ENCODE data around the gene FIP1L1.

The FIP1L1 gene

GRCh38 chr4:53490965-53491622, 113.7 kb downstream of the FIP1L1 start:
- H3K4me3 ChIP-seq (ENCODE audit: low read length), result no peak overlapping the region
- no peaks in the 10 kb centered on the region for H3K36me3 ChIP-seq (ENCODE audit: insufficient read depth, low read depth, low read length)
- H3K9me3 ChIP-seq (ENCODE audit: insufficient read depth, low read depth, low read length), result no peaks in the 10 kb centered on the region
- H3K4me1 ChIP-seq (ENCODE audit: insufficient read depth, low read length), result peaks cover 8% of the 10 kb centered on the region; the same call in 1 of the 2 replicates
- H3K9ac ChIP-seq (ENCODE audit: low read depth, low read length), result no peak overlapping the region
- H3K27me3 ChIP-seq (ENCODE audit: insufficient read depth, low read length), result no peaks in the 10 kb centered on the region
- no peak overlapping the region for H3K27ac ChIP-seq (ENCODE audit: low read length)

DNA sequence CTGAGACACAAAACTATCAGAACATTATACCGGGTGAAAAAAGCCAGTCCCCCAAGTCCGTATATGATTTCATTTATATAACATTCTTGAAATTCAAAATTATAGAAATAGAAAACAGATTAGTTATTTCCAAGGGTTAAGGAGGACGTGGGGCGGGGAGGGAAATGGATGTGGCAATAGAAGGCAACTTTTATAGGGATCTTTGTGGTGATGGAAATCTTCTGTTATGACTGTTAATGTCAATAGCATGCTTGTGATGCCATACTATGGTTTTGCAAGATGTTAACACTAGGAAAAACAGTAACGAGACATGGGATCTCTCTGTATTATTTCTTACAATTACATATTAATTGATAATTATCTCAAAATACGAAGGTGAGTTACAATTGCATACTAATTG, 117.4 kb downstream of the FIP1L1 start:
- H3K4me3 ChIP-seq (ENCODE audit: low read length), result no peak overlapping the region
- no peak overlapping the region for H3K27ac ChIP-seq (ENCODE audit: low read length)

DNA sequence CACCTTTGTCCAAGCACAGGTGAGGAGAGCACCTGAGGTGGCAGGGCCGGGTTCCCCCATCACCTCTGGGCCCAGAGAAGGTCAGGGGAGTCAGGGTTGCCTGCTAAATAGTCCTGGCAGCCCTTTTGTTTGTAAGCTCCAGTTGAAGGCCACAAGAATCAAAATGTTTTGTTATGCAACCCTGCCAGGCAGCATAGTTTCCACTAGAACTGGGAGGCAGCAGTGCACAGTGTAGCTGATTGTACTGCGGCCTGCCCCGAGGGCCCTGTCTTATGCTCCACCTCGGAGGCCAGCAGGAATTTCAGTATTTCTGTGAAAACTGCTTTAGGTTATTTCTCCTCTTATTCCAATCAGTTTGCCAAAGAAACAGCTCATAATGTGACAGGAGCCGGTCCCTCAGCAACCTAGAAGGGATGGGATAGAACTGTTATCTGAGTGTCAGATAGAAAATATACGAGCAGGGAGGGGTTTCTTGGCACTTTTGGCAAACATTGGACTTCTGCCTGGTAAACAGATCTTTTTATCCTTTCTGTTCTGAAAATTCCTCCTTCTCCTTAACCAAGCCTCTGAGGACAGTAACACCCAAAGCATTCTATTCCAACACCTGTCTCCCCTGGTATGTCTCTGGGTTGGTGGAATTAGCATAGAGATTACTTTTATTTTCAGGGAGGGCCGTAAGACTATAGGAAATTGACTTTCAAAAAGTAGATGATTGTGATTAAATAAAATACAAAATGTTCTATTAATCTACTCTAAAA, 120.2 kb downstream of the FIP1L1 start:
- Histone ChIP-seq H3K4me1 (ENCODE audit: insufficient read depth, low read length) (peaks cover 4% of the 10 kb centered on the region; the same call in 1 of the 2 replicates), H3K27ac (ENCODE audit: low read length) (no peak overlapping the region), H3K9me3 (ENCODE audit: insufficient read depth, low read depth, low read length) (no peaks in the 10 kb centered on the region), H3K27me3 (ENCODE audit: insufficient read depth, low read length) (no peaks in the 10 kb centered on the region), H3K9ac (ENCODE audit: low read depth, low read length) (no peak overlapping the region), H3K36me3 (ENCODE audit: insufficient read depth, low read depth, low read length) (no peaks in the 10 kb centered on the region), H3K4me3 (ENCODE audit: low read length) (no peak overlapping the region)

More for the DNA sequence above, 117.4 kb downstream of the FIP1L1 start:
- no peaks in the 10 kb centered on the region for H3K36me3 ChIP-seq (ENCODE audit: insufficient read depth, low read depth, low read length)
- no peaks in the 10 kb centered on the region for H3K9me3 ChIP-seq (ENCODE audit: insufficient read depth, low read depth, low read length)
- no peaks in the 10 kb centered on the region for H3K27me3 ChIP-seq (ENCODE audit: insufficient read depth, low read length)
- peaks cover 12% of the 10 kb centered on the region; the same call in 1 of the 2 replicates for H3K4me1 ChIP-seq (ENCODE audit: insufficient read depth, low read length)
- H3K9ac ChIP-seq (ENCODE audit: low read depth, low read length), result no peak overlapping the region

DNA sequence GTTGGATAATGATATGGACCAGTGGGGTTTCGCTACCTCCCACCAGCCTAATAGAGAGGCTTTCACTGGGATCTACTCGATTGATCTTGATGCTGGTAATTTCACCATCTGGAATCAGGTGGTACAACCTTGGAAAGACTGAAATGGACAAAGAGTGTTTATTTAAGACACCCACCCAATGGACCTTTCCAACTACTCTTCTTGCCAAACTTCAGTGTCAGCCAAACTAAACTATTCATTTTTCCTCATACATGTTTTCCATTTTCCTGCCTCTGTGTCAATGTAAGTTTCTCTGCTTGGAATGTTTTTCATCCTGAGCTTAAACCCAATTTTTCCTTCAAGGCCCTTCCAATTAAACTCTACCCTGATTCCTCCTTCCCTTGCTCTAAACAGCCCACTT, 121.3 kb downstream of the FIP1L1 start:
- Histone ChIP-seq H3K4me1 (ENCODE audit: insufficient read depth, low read length) (peaks cover 4% of the 10 kb centered on the region; the same call in 1 of the 2 replicates), H3K9me3 (ENCODE audit: insufficient read depth, low read depth, low read length) (no peaks in the 10 kb centered on the region), H3K27me3 (ENCODE audit: insufficient read depth, low read length) (no peaks in the 10 kb centered on the region), H3K4me3 (ENCODE audit: low read length) (no peak overlapping the region), H3K9ac (ENCODE audit: low read depth, low read length) (no peak overlapping the region), H3K27ac (ENCODE audit: low read length) (no peak overlapping the region), H3K36me3 (ENCODE audit: insufficient read depth, low read depth, low read length) (no peaks in the 10 kb centered on the region)

- no peaks in the 10 kb centered on the region for H3K27me3 ChIP-seq (ENCODE audit: insufficient read depth, low read length)
- no peak overlapping the region for H3K27ac ChIP-seq (ENCODE audit: low read length)
- no peaks in the 10 kb centered on the region for H3K9me3 ChIP-seq (ENCODE audit: insufficient read depth, low read depth, low read length)
- H3K9ac ChIP-seq (ENCODE audit: low read depth, low read length), result no peak overlapping the region
- no peak overlapping the region for H3K4me3 ChIP-seq (ENCODE audit: low read length)
- H3K36me3 ChIP-seq (ENCODE audit: insufficient read depth, low read depth, low read length), result no peaks in the 10 kb centered on the region
- peaks cover 4% of the 10 kb centered on the region; the same call in 1 of the 2 replicates for H3K4me1 ChIP-seq (ENCODE audit: insufficient read depth, low read length)
Measured at GRCh38 chr4:53499791-53500190, 122.3 kb downstream of the FIP1L1 start.

DNA sequence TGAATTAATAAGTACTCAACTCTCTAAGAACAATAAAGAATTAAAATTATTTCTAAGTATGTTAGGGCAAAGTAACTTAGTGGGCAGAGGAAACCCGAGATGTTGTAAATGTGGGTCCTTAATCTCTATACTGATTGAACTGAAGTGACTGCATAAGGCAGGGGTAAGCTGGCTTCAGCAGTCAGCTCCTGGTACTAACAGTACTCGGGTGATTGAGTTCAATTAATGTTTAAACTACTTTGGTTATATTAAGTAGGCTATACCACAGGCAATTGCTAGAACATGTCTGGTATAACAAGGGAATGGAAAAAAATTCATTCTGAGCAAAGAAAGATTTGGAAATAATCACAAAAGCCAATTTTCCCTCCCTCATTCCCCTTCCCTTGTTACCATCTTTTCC, 123.1 kb downstream of the FIP1L1 start:
- H3K27ac ChIP-seq (ENCODE audit: low read length), result no peak overlapping the region
- H3K9ac ChIP-seq (ENCODE audit: low read depth, low read length), result no peak overlapping the region
- H3K4me3 ChIP-seq (ENCODE audit: low read length), result no peak overlapping the region
- no peaks in the 10 kb centered on the region for H3K9me3 ChIP-seq (ENCODE audit: insufficient read depth, low read depth, low read length)
- peaks cover 4% of the 10 kb centered on the region; the same call in 1 of the 2 replicates for H3K4me1 ChIP-seq (ENCODE audit: insufficient read depth, low read length)
- H3K36me3 ChIP-seq (ENCODE audit: insufficient read depth, low read depth, low read length), result no peaks in the 10 kb centered on the region
- no peaks in the 10 kb centered on the region for H3K27me3 ChIP-seq (ENCODE audit: insufficient read depth, low read length)

GRCh38 chr4:53501561-53501960, 124.1 kb downstream of the FIP1L1 start:
- no peaks in the 10 kb centered on the region for H3K9me3 ChIP-seq (ENCODE audit: insufficient read depth, low read depth, low read length)
- H3K36me3 ChIP-seq (ENCODE audit: insufficient read depth, low read depth, low read length), result no peaks in the 10 kb centered on the region
- H3K9ac ChIP-seq (ENCODE audit: low read depth, low read length), result no peak overlapping the region
- no peak overlapping the region for H3K27ac ChIP-seq (ENCODE audit: low read length)
- no peaks in the 10 kb centered on the region for H3K27me3 ChIP-seq (ENCODE audit: insufficient read depth, low read length)
- H3K4me3 ChIP-seq (ENCODE audit: low read length), result no peak overlapping the region
- peaks cover 4% of the 10 kb centered on the region; the same call in 1 of the 2 replicates for H3K4me1 ChIP-seq (ENCODE audit: insufficient read depth, low read length)

- no peak overlapping the region for H3K27ac ChIP-seq (ENCODE audit: low read length)
- no peaks in the 10 kb centered on the region for H3K36me3 ChIP-seq (ENCODE audit: insufficient read depth, low read depth, low read length)
Measured at GRCh38 chr4:53502094-53502493, 124.7 kb downstream of the FIP1L1 start.

DNA sequence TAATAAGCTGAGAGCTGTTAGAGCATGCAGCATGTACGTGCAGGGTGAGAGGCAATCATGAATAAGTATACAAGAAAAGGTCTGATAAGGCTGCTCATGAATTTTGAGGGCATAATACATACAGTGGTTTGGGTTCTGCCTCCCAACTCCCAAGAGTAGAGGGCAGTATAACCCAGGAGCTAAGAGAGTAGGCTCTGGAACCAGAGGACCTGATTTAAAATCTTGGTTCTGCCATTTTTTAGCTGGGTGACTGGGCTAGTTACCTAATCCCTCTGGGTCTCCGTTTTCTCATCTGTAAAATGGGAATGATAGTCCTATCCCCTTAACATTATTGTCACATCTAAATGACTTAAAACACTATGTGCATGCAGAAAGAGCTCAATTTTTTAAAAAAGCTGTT, 128.5 kb downstream of the FIP1L1 start:
- H3K9me3 ChIP-seq (ENCODE audit: insufficient read depth, low read depth, low read length), result no peaks in the 10 kb centered on the region
- no peaks in the 10 kb centered on the region for H3K27me3 ChIP-seq (ENCODE audit: insufficient read depth, low read length)
- no peaks in the 10 kb centered on the region for H3K4me1 ChIP-seq (ENCODE audit: insufficient read depth, low read length)
- H3K4me3 ChIP-seq (ENCODE audit: low read length), result no peak overlapping the region
- H3K27ac ChIP-seq (ENCODE audit: low read length), result no peak overlapping the region
- no peak overlapping the region for H3K9ac ChIP-seq (ENCODE audit: low read depth, low read length)
- no peaks in the 10 kb centered on the region for H3K36me3 ChIP-seq (ENCODE audit: insufficient read depth, low read depth, low read length)

More at GRCh38 chr4:53502094-53502493, 124.7 kb downstream of the FIP1L1 start:
- H3K9me3 ChIP-seq (ENCODE audit: insufficient read depth, low read depth, low read length), result no peaks in the 10 kb centered on the region
- no peak overlapping the region for H3K4me3 ChIP-seq (ENCODE audit: low read length)
- no peak overlapping the region for H3K9ac ChIP-seq (ENCODE audit: low read depth, low read length)
- no peaks in the 10 kb centered on the region for H3K27me3 ChIP-seq (ENCODE audit: insufficient read depth, low read length)
- H3K4me1 ChIP-seq (ENCODE audit: insufficient read depth, low read length), result peaks cover 4% of the 10 kb centered on the region; the same call in 1 of the 2 replicates

DNA sequence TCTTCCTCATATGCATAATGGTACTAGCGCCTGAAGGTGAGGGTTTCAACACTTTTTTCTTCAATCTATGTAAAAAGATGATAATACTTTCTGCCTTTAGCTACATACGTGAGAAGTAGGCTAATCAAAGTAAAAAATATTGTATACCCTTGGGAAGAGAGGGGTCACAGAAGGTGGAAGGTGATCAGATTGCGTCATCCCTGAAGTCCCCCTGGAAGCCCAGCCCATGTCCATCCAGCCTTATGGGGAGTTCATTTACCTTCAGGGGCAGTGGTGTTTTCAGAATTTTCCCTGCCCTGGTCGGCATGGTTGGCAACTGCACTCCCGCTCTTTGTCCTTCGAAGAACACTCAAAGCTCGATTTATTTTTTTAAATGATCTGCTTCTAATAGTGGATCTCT, 129.6 kb downstream of the FIP1L1 start:
- H3K36me3 ChIP-seq (ENCODE audit: insufficient read depth, low read depth, low read length), result no peaks in the 10 kb centered on the region
- H3K27me3 ChIP-seq (ENCODE audit: insufficient read depth, low read length), result no peaks in the 10 kb centered on the region
- no peak overlapping the region for H3K9ac ChIP-seq (ENCODE audit: low read depth, low read length)
- H3K4me1 ChIP-seq (ENCODE audit: insufficient read depth, low read length), result no peaks in the 10 kb centered on the region
- no peak overlapping the region for H3K27ac ChIP-seq (ENCODE audit: low read length)
- no peak overlapping the region for H3K4me3 ChIP-seq (ENCODE audit: low read length)
- no peaks in the 10 kb centered on the region for H3K9me3 ChIP-seq (ENCODE audit: insufficient read depth, low read depth, low read length)

DNA sequence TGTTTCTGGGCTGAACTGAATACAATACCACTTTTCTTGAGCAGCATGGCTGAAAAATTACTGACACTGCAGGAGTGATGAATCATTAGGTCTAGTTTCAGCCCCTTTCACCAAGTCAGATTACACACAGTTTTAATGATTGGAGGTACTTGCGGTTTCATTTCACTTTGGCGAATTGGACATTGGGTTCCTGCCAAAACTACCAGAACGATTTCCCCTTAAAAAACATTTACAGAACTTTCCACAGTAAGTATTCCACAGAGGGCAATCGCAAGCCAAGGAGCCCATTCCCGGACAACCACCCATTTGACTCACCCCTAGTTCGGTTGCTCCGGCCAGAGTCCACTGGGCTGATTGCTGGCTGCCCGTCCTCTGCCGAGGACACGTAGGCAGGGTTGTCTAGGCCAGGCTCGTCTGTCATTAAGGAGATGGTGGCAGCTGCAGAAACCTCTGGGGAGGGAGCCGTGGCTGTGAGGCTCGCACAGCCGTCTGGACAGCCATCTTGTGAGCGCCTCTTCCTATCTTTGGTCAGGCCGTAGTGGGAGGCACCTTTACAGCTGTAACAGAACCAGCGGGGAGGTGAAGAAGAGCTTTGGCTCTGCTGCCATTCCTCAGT, 130.3 kb downstream of the FIP1L1 start:
- Histone ChIP-seq H3K4me1 (ENCODE audit: insufficient read depth, low read length) (no peaks in the 10 kb centered on the region), H3K27me3 (ENCODE audit: insufficient read depth, low read length) (no peaks in the 10 kb centered on the region), H3K4me3 (ENCODE audit: low read length) (no peak overlapping the region), H3K36me3 (ENCODE audit: insufficient read depth, low read depth, low read length) (no peaks in the 10 kb centered on the region), H3K27ac (ENCODE audit: low read length) (no peak overlapping the region), H3K9me3 (ENCODE audit: insufficient read depth, low read depth, low read length) (no peaks in the 10 kb centered on the region), H3K9ac (ENCODE audit: low read depth, low read length) (no peak overlapping the region)

Data from iPS-20b (cell line).